ENCODE data around the gene NPIPB13. TPM values are rescaled to one million over a fixed set of nuclear protein-coding genes. Genes with fewer than 3 reads are reported as not detected.
"Not testable (repeated sequence)": the region's sequence is repeated elsewhere in the genome, so short reads cannot be mapped to it uniquely, and the experiment has no call there.

The NPIPB13 gene
- total RNA-seq, 1 experiment from 2014 or later: 16.4 TPM

- H3K27me3 Mint-ChIP-seq (ENCODE audit: low read depth); H4K20me1 ChIP-seq (ENCODE audit: control insufficient read depth, insufficient read depth, insufficient read length); H4K8ac ChIP-seq (replicated peaks; ENCODE audit: insufficient read length, low read depth, low read length); H3K4me1 ChIP-seq (ENCODE audit: insufficient read depth, low read length); H3K27ac ChIP-seq (ENCODE audit: insufficient read length, low read depth, low read length); H3K18ac ChIP-seq (ENCODE audit: insufficient read length, low read depth, low read length); H3K56ac ChIP-seq (ENCODE audit: insufficient read length, low read depth, low read length); H3T11ph ChIP-seq (ENCODE audit: low read length); H2BK5ac ChIP-seq (ENCODE audit: insufficient read length, low read length); H2BK15ac ChIP-seq (ENCODE audit: low read depth, low read length); H2AFZ ChIP-seq (ENCODE audit: low read length); H3K4ac ChIP-seq (ENCODE audit: low read depth, low read length); H3K4me3 Mint-ChIP-seq; H3K79me2 ChIP-seq (ENCODE audit: insufficient read depth, low read length); H3K9ac ChIP-seq (ENCODE audit: extremely low read depth, insufficient read length, low read length); H2BK120ac ChIP-seq (ENCODE audit: low read depth, low read length, poor library complexity, severe bottlenecking); H2AK5ac ChIP-seq (ENCODE audit: insufficient read length, low read length); H3K14ac ChIP-seq (ENCODE audit: insufficient read depth, low read length); H3K4me2 ChIP-seq (ENCODE audit: insufficient read depth, insufficient read length, low read length); DNase-seq; H3K79me1 ChIP-seq (ENCODE audit: insufficient read depth, low read depth, low read length, poor library complexity, severe bottlenecking); H2BK20ac ChIP-seq (ENCODE audit: low read depth, low read length, poor library complexity, severe bottlenecking); H3K23me2 ChIP-seq (ENCODE audit: insufficient read length, low read depth, low read length, poor library complexity, severe bottlenecking); H3K4me1 Mint-ChIP-seq; H3K27ac Mint-ChIP-seq; H3K9me3 Mint-ChIP-seq; H4K91ac ChIP-seq (ENCODE audit: insufficient read length, low read depth, low read length); H3K9me3 ChIP-seq (ENCODE audit: control insufficient read depth, low read depth, low read length); H3K27me3 ChIP-seq (ENCODE audit: insufficient read depth, low read length); H4K5ac ChIP-seq (ENCODE audit: insufficient read length, low read depth, low read length); H2BK12ac ChIP-seq (ENCODE audit: insufficient read length, low read depth, low read length); H3K36me3 Mint-ChIP-seq (ENCODE audit: insufficient read depth in 1 of 3, low read depth in 3 of 3); H3K23ac ChIP-seq (ENCODE audit: insufficient read length, low read depth, low read length): not testable (repeated sequence)
- no CpG with 5 or more reads among the region's 52 CpGs for WGBS (ENCODE audit: extremely low coverage, insufficient read length, low lambda C conversion rate)
Measured at GRCh38 chr16:30205541-30206236, 42.6 kb downstream of the NPIPB13 start.

- not testable (repeated sequence) for H2AK5ac ChIP-seq (ENCODE audit: insufficient read length, low read length); H3K36me3 Mint-ChIP-seq (ENCODE audit: insufficient read depth in 1 of 3, low read depth in 3 of 3); H3K79me2 ChIP-seq (ENCODE audit: insufficient read depth, low read length); H3K18ac ChIP-seq (ENCODE audit: insufficient read length, low read depth, low read length); H3K27ac Mint-ChIP-seq; H3K27me3 Mint-ChIP-seq (ENCODE audit: low read depth); H3K27me3 ChIP-seq (ENCODE audit: insufficient read depth, low read length); H3T11ph ChIP-seq (ENCODE audit: low read length); H2BK12ac ChIP-seq (ENCODE audit: insufficient read length, low read depth, low read length); H3K4me1 ChIP-seq (ENCODE audit: insufficient read depth, low read length); H3K4me3 Mint-ChIP-seq; H3K4ac ChIP-seq (ENCODE audit: low read depth, low read length); H2BK5ac ChIP-seq (ENCODE audit: insufficient read length, low read length); H3K23me2 ChIP-seq (ENCODE audit: insufficient read length, low read depth, low read length, poor library complexity, severe bottlenecking); H3K9me3 Mint-ChIP-seq; H4K8ac ChIP-seq (replicated peaks; ENCODE audit: insufficient read length, low read depth, low read length); DNase-seq; H2AFZ ChIP-seq (ENCODE audit: low read length); H2BK120ac ChIP-seq (ENCODE audit: low read depth, low read length, poor library complexity, severe bottlenecking); H3K9me3 ChIP-seq (ENCODE audit: control insufficient read depth, low read depth, low read length); H3K14ac ChIP-seq (ENCODE audit: insufficient read depth, low read length); H4K20me1 ChIP-seq (ENCODE audit: control insufficient read depth, insufficient read depth, insufficient read length); H3K4me2 ChIP-seq (ENCODE audit: insufficient read depth, insufficient read length, low read length); H3K56ac ChIP-seq (ENCODE audit: insufficient read length, low read depth, low read length); H3K27ac ChIP-seq (ENCODE audit: insufficient read length, low read depth, low read length); H3K9ac ChIP-seq (ENCODE audit: extremely low read depth, insufficient read length, low read length); H2BK20ac ChIP-seq (ENCODE audit: low read depth, low read length, poor library complexity, severe bottlenecking); H3K4me1 Mint-ChIP-seq; H3K79me1 ChIP-seq (ENCODE audit: insufficient read depth, low read depth, low read length, poor library complexity, severe bottlenecking); H4K5ac ChIP-seq (ENCODE audit: insufficient read length, low read depth, low read length); H4K91ac ChIP-seq (ENCODE audit: insufficient read length, low read depth, low read length); H3K23ac ChIP-seq (ENCODE audit: insufficient read length, low read depth, low read length); H2BK15ac ChIP-seq (ENCODE audit: low read depth, low read length)
- no CpG with 5 or more reads among the region's 15 CpGs for WGBS (ENCODE audit: extremely low coverage, insufficient read length, low lambda C conversion rate)
Measured at GRCh38 chr16:30199608-30200343, 48.5 kb downstream of the NPIPB13 start.
